HEK293 (cell line): ENCODE data around the gene ARMC5.

Source experiments
- IKZF3 ChIP-seq: fragments of 450-650 bp; IDR thresholded peaks from 2 replicates; pipeline ENCODE4 v1.5.0; 2018; ENCODE audit warnings: missing biosample characterization, mild to moderate bottlenecking, missing genetic modification characterization, moderate library complexity
- KLF8 ChIP-seq: fragments of 450-650 bp; formaldehyde crosslinking; IDR thresholded peaks from 2 replicates; pipeline ENCODE4 v1.5.1; 2016; ENCODE audit warnings: missing biosample characterization, missing genetic modification characterization
- ZBTB8A ChIP-seq: fragments of 450-650 bp; formaldehyde crosslinking; IDR thresholded peaks from 2 replicates; pipeline ENCODE4 v1.5.1; 2016; ENCODE audit warnings: missing biosample characterization, missing genetic modification characterization
- ZFP41 ChIP-seq: fragments of 450-650 bp; formaldehyde crosslinking; IDR thresholded peaks from 2 replicates; pipeline ENCODE4 v1.5.1; 2016; ENCODE audit warnings: missing biosample characterization, missing genetic modification characterization, borderline replicate concordance
- ZNF544 ChIP-seq: fragments of 450-650 bp; formaldehyde crosslinking; IDR thresholded peaks from 2 replicates; pipeline ENCODE4 v1.5.0; 2017; ENCODE audit warnings: missing biosample characterization, missing genetic modification characterization
- ZNF571 ChIP-seq: fragments of 450-650 bp; formaldehyde crosslinking; IDR thresholded peaks from 2 replicates; pipeline ENCODE4 v1.5.0; 2017; ENCODE audit warnings: missing biosample characterization, missing genetic modification characterization
- TF ChIP-seq, protein P1 (sequence below): sonication (generic); formaldehyde crosslinking; IDR thresholded peaks from 2 replicates; pipeline ENCODE4 v1.8.1; 2022; ENCODE audit warnings: mild to moderate bottlenecking, moderate library complexity, missing genetic modification reagents
- TF ChIP-seq, protein P2 (sequence below): fragments of 450-650 bp; formaldehyde crosslinking; IDR thresholded peaks from 2 replicates; pipeline ENCODE4 v1.5.1; 2016; ENCODE audit warnings: missing biosample characterization, missing genetic modification characterization
- TF ChIP-seq, protein P3 (sequence below): IDR thresholded peaks from 2 replicates; pipeline ENCODE4 v1.6.1; 2011; ENCODE audit warnings: mild to moderate bottlenecking, low read depth, low read length, borderline replicate concordance

DNA sequence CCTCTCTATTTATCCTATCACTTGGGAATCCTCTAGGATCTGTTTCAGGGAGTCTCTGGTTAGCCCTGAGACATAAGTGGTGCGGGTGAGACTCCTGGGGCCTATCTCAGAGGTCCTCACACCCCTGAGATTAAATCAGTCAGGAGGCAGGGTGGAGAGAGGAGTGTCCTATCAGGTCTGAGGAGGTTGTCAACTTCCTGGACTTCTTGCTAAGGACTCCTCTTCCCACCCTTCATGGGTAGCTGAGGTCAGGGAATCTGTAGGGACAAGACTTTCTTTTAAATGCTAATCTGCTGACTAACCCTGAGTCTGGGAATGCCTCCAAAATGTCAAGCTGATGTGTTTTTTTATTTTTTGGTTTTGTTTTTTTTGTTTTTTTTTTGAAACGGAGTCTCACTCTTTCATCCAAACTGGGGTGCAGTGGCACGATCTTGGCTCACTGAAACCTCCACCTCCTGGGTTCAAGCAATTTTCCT is 6.6 kb upstream of the ARMC5 start:
- TF ChIP-seq, protein P1, sequence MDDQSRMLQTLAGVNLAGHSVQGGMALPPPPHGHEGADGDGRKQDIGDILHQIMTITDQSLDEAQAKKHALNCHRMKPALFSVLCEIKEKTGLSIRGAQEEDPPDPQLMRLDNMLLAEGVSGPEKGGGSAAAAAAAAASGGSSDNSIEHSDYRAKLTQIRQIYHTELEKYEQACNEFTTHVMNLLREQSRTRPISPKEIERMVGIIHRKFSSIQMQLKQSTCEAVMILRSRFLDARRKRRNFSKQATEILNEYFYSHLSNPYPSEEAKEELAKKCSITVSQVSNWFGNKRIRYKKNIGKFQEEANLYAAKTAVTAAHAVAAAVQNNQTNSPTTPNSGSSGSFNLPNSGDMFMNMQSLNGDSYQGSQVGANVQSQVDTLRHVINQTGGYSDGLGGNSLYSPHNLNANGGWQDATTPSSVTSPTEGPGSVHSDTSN: no peak
- no peak for TF ChIP-seq ZFP41 (tag by site-specific recombination)
- TF ChIP-seq ZNF571 (tag by site-specific recombination): no peak
- TF ChIP-seq, protein P2, sequence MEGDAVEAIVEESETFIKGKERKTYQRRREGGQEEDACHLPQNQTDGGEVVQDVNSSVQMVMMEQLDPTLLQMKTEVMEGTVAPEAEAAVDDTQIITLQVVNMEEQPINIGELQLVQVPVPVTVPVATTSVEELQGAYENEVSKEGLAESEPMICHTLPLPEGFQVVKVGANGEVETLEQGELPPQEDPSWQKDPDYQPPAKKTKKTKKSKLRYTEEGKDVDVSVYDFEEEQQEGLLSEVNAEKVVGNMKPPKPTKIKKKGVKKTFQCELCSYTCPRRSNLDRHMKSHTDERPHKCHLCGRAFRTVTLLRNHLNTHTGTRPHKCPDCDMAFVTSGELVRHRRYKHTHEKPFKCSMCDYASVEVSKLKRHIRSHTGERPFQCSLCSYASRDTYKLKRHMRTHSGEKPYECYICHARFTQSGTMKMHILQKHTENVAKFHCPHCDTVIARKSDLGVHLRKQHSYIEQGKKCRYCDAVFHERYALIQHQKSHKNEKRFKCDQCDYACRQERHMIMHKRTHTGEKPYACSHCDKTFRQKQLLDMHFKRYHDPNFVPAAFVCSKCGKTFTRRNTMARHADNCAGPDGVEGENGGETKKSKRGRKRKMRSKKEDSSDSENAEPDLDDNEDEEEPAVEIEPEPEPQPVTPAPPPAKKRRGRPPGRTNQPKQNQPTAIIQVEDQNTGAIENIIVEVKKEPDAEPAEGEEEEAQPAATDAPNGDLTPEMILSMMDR (tag by site-specific recombination): no peak
- TF ChIP-seq, protein P3, sequence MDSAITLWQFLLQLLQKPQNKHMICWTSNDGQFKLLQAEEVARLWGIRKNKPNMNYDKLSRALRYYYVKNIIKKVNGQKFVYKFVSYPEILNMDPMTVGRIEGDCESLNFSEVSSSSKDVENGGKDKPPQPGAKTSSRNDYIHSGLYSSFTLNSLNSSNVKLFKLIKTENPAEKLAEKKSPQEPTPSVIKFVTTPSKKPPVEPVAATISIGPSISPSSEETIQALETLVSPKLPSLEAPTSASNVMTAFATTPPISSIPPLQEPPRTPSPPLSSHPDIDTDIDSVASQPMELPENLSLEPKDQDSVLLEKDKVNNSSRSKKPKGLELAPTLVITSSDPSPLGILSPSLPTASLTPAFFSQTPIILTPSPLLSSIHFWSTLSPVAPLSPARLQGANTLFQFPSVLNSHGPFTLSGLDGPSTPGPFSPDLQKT: no peak
- no peak for TF ChIP-seq ZNF544 (tag by site-specific recombination)
- TF ChIP-seq IKZF3 (tag by site-specific recombination): no peak
- TF ChIP-seq KLF8 (tag by site-specific recombination): no peak
- no peak for TF ChIP-seq ZBTB8A
